Globus pallidus (tissue), 1 donor: ENCODE data around the gene SORCS1.

Experiments used
- DNase-seq: peaks from one replicate; pipeline ENCODE4 v3.0.0-alpha.2; 2015; ENCODE audit warnings: low spot score

SORCS1 gene

GRCh38 chr10:106577756-106578155 is 586.8 kb downstream of the SORCS1 start:
- no peak for DNase-seq

GRCh38 chr10:106577266-106577665 is 587.2 kb downstream of the SORCS1 start:
- no peak for DNase-seq

GRCh38 chr10:106576534-106576933 is 588.0 kb downstream of the SORCS1 start:
- no peak for DNase-seq

- no peak for DNase-seq
Measured at GRCh38 chr10:106573106-106573505, 591.4 kb downstream of the SORCS1 start.

GRCh38 chr10:106571192-106571946 is 593.1 kb downstream of the SORCS1 start:
- peak; percentile 81 for DNase-seq

GRCh38 chr10:106570268-106570667 is 594.2 kb downstream of the SORCS1 start:
- no peak for DNase-seq

GRCh38 chr10:106567629-106568028 is 596.9 kb downstream of the SORCS1 start:
- DNase-seq = no peak

- DNase-seq = peak; percentile 68
Measured at GRCh38 chr10:106566873-106567272, 597.6 kb downstream of the SORCS1 start.

GRCh38 chr10:106565546-106565945 is 599.0 kb downstream of the SORCS1 start:
- no peak for DNase-seq

GRCh38 chr10:106563384-106563783 is 601.1 kb downstream of the SORCS1 start:
- DNase-seq = no peak

- no peak for DNase-seq
Measured at GRCh38 chr10:106560925-106561640, 603.4 kb downstream of the SORCS1 start.

GRCh38 chr10:106559442-106559841 is 605.1 kb downstream of the SORCS1 start:
- no peak for DNase-seq

- DNase-seq = no peak
Measured at GRCh38 chr10:106557951-106558733, 606.4 kb downstream of the SORCS1 start.

- DNase-seq = no peak
Measured at GRCh38 chr10:106557053-106557452, 607.5 kb downstream of the SORCS1 start.

- DNase-seq = no peak
Measured at GRCh38 chr10:106555599-106555998, 608.9 kb downstream of the SORCS1 start.

GRCh38 chr10:106551501-106552062 is 612.9 kb downstream of the SORCS1 start:
- DNase-seq = no peak

GRCh38 chr10:106548832-106549231 is 615.7 kb downstream of the SORCS1 start:
- DNase-seq = no peak

- DNase-seq = no peak
Measured at GRCh38 chr10:106547047-106547635, 617.4 kb downstream of the SORCS1 start.

- no peak for DNase-seq
Measured at GRCh38 chr10:106542461-106542860, 622.0 kb downstream of the SORCS1 start.

GRCh38 chr10:106540645-106541044 is 623.9 kb downstream of the SORCS1 start:
- no peak for DNase-seq

GRCh38 chr10:106537866-106538265 is 626.6 kb downstream of the SORCS1 start:
- DNase-seq = peak; percentile 21
